Activated T-cell treated with anti-CD3 and anti-CD28 coated beads, Interleukin-2, amount 50 U/mL, for 72 hours (primary cell): ENCODE data around the gene FCER1G. TPM values are rescaled to one million over a fixed set of nuclear protein-coding genes. Genes with fewer than 3 reads are reported as not detected.
"Not testable (repeated sequence)": the region's sequence is repeated elsewhere in the genome, so short reads cannot be mapped to it uniquely, and the experiment has no call there.

Experiments used
- ATAC-seq, 2 donors: fragments of 150-1000 bp; cut with Tn5 transposase; replicated peaks in 1 of 2; 2 replicates each; pipeline ENCODE4 v1.10.0; 2021; ENCODE audit warnings: moderate library complexity in 2 of 2, mild to moderate bottlenecking in 1 of 2
- DNase-seq, 2 donors: peaks; one replicate each; pipeline ENCODE4 v3.0.0; 2021 to 2022; ENCODE audit warnings: mixed read lengths in 1 of 2
- H3K27ac Mint-ChIP-seq: one replicate; pipeline ENCODE4 v1.8.0; 2022; ENCODE audit warnings: mild to moderate bottlenecking, moderate library complexity, mixed read lengths
- H3K27me3 Mint-ChIP-seq: one replicate; pipeline ENCODE4 v1.8.0; 2022; ENCODE audit warnings: low read depth, mixed read lengths
- H3K36me3 Mint-ChIP-seq, 2 donors: one replicate each; pipeline ENCODE4 v1.8.0; 2022; ENCODE audit warnings: mixed read lengths in 2 of 2, mild to moderate bottlenecking in 1 of 2; ENCODE audit not compliant: insufficient read depth in 2 of 2
- H3K4me1 Mint-ChIP-seq: one replicate; pipeline ENCODE4 v1.8.0; 2022; ENCODE audit warnings: low read depth, mixed read lengths
- H3K4me3 Mint-ChIP-seq, 2 donors: one replicate each; pipeline ENCODE4 v1.8.0; 2022; ENCODE audit warnings: mild to moderate bottlenecking in 2 of 2, mixed read lengths in 2 of 2, moderate library complexity in 2 of 2
- H3K9me3 Mint-ChIP-seq, 2 donors: one replicate each; pipeline ENCODE4 v1.8.0; 2022; ENCODE audit warnings: mixed read lengths in 2 of 2
- total RNA-seq, 2 donors: library from RNA; stranded (reverse); gene quantifications; one replicate each; pipeline ENCODE4 v1.2.3, GENCODE V29; 2022

The FCER1G gene
- total RNA-seq, 2 donors from 2014 or later: 1.8 to 3.7 TPM

DNA sequence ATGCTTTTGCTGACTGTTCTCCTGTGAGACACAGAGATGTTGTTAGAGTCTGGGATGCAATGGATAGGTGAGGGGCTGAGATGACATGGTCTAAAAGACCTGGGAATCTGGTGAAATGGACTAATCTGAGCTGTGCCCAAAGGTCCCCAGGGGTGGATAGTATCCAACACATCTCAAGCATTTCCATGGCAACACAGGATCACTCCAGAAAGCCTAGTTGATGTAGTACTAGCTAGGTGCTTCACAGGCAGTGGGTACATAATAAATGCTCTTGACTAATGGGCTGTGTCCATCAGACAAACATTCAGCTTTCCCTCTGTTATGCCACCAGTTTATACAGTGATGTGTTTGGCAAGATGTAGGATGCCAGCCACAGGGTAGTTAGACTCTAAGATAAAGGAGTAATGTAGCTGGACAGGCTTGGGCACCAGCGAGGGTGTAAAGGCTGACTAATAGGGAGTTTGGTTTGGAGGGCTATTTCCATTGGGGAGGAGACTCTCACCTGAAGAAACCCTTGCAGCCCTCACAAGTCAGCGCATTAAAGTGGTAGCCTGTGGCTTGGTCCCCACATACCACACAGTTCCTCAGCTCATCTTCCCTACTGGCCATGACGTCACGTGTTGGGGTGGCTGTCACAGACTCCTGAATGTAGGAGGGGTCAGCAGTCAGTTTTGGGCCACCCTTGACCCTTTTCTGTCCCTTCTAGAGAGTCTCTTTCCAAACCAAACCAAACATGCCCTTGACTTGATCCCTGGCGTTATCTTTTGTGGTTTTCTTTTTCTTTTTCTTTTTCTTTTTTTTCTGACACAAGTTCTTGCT lies 21.1 kb downstream of the FCER1G start:
- Mint-ChIP-seq H3K9me3 (no peaks in the 10 kb centered on the region), H3K27me3 (peaks cover 12% of the 10 kb centered on the region), H3K27ac (no peak overlapping the region), H3K4me1 (no peaks in the 10 kb centered on the region), H3K36me3 (no peaks in the 10 kb centered on the region), H3K4me3 (no peak overlapping the region)
- DNase-seq: no peak
- ATAC-seq: no peak

DNA sequence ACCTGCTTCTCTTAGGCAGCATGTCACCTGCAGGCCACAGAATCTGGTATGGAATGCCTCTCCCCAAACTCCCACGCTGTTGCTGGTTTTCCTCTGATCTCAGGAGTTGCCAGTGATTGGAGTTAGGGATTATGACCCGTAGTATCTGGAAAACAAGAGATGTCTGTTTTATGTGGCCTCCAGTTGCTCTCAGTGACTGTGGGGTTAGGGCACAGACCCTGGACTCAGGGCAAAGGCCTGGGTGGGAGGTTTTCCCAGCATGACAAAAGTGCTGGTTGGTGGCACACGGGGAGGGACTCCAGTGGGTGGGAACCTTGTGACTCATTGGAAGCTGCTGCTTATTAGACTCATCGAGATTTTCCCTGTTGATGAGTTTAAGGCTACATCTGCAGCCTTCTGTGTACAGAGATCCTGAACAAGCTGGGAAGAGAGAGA lies 23.0 kb downstream of the FCER1G start, which contains the start of gene NR1I3:
TSS of gene NR1I3 (minus strand) at position 165 of the 435 bp plus-strand sequence. CDS start 1,638 bp downstream, outside the sequence.
- no peaks in the 10 kb centered on the region for H3K9me3 Mint-ChIP-seq
- no peaks in the 10 kb centered on the region for H3K36me3 Mint-ChIP-seq
- no peak for ATAC-seq
- DNase-seq: no peak
- H3K27ac Mint-ChIP-seq: no peak within 1 kb of the TSS
- H3K4me3 Mint-ChIP-seq: no peak within 1 kb of the TSS
- peaks cover 21% of the 10 kb centered on the region for H3K27me3 Mint-ChIP-seq
- H3K4me1 Mint-ChIP-seq: no peaks in the 10 kb centered on the region

DNA sequence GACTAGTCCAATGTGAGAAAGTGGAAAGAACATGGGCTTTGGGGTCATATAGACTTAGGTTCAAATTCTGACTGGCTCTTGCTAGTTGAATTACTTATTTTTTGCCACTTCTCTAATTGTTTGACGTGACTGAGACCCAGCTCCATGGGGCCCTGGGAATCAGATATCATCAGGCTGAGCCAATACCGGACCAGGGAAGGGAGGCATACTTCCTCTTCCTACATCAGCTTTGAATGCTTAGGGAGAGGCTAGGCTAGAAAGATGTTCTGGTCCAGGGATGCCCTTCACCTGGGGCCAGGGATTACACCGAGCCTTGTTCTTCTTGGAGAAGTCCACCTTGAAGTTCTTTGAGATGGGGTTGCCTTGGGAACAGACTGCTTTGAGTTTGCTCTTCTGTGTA lies 26.6 kb downstream of the FCER1G start:
- Mint-ChIP-seq H3K9me3 (no peaks in the 10 kb centered on the region), H3K27me3 (peaks cover 21% of the 10 kb centered on the region), H3K4me1 (no peaks in the 10 kb centered on the region), H3K27ac (no peak overlapping the region), H3K36me3 (no peaks in the 10 kb centered on the region), H3K4me3 (no peak overlapping the region)
- DNase-seq (no peak), ATAC-seq (no peak)

DNA sequence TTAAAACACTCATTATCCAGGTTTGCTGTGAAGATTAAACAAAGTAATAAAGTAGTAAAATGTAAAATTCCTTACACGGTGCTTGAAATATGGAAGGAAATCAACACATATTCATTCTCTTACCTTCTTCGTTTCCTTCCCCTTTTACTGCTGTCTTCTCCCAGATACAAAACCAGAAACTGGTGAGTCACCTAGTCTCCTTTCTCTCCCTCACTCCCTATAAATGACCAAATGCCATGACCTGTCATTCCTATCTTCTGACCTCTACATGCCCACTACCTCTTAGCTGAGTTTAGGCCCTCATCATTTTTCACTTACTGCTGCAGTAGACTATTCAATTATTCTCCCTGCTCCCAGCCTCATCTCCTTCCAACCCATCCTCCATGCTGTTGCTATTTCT lies 27.2 kb downstream of the FCER1G start:
- H3K27ac Mint-ChIP-seq: no peak overlapping the region
- H3K27me3 Mint-ChIP-seq: peaks cover 21% of the 10 kb centered on the region
- H3K4me3 Mint-ChIP-seq: no peak overlapping the region
- ATAC-seq (no peak), DNase-seq (no peak)
- H3K9me3 Mint-ChIP-seq: no peaks in the 10 kb centered on the region
- no peaks in the 10 kb centered on the region for H3K4me1 Mint-ChIP-seq
- H3K36me3 Mint-ChIP-seq: no peaks in the 10 kb centered on the region

DNA sequence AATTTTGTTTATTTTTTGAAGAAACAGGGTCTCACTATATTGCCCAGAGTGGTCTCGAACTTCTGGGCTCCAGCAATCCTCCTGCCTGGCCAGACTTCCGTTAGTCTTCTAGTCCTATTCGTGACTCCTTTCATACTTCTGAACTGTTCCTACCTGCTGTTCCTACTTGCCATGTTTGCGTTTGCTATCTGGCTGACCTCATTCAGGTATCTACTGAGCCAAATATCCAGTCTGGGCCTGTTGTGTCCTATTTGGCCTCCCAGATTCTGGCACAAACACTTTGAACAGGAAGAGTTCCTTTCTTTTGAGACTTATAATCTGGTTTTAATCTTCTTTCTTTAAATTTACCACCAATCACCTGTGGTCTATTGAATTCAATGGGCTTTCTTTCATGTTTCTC lies 29.8 kb downstream of the FCER1G start:
- H3K27me3 Mint-ChIP-seq: peaks cover 20% of the 10 kb centered on the region
- H3K27ac Mint-ChIP-seq: no peak overlapping the region
- H3K4me3 Mint-ChIP-seq: no peak overlapping the region
- H3K4me1 Mint-ChIP-seq: no peaks in the 10 kb centered on the region
- DNase-seq (no peak), ATAC-seq (no peak)
- peaks cover 0 to 3% of the 10 kb centered on the region in 2 donors for H3K36me3 Mint-ChIP-seq
- no peaks in the 10 kb centered on the region for H3K9me3 Mint-ChIP-seq

DNA sequence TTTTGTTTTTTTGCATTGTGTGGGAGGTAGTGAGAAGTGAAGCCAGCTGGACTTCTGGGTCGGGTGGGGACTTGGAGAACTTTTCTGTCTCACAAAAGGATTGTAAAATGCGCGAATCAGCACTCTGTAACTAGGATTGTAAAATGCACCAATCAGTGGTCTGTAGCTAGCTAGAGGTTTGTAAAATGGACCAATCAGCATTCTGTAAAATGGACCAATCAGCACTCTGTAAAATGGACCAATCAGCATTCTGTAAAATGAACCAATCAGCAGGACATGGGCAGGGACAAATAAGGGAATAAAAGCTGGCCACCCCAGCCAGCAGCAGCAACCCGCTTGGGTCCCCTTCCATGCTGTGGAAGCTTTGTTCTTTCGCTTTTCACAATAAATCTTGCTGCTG lies 35.0 kb downstream of the FCER1G start:
- not testable (repeated sequence) for H3K36me3 Mint-ChIP-seq, H3K27me3 Mint-ChIP-seq, ATAC-seq, H3K4me1 Mint-ChIP-seq, DNase-seq, H3K9me3 Mint-ChIP-seq, H3K4me3 Mint-ChIP-seq, H3K27ac Mint-ChIP-seq

DNA sequence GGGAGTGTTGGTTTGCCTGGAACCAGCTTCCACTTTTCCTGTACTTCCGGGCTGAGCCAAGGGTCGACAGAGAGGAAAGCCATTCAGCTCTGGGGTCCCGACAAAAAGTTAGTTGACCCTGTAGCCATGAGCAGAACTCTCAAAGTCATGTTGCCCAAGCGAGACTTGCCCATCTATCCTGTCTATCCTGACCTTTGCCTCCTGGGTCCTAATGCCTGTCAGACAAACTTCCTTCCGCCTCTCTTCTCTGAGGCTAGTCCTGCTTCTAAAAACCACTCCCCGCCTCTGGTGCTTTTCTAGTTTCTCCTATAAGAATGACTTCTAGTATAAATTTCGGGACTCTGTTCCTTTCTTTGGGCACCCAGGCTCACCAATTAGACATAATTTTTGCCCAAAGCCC lies 35.7 kb downstream of the FCER1G start:
- peaks cover 7% of the 10 kb centered on the region for H3K27me3 Mint-ChIP-seq
- DNase-seq (no peak), ATAC-seq (no peak)
- H3K9me3 Mint-ChIP-seq: no peaks in the 10 kb centered on the region
- H3K36me3 Mint-ChIP-seq: peaks cover 4 to 6% of the 10 kb centered on the region in 2 donors
- no peak overlapping the region for H3K4me3 Mint-ChIP-seq
- H3K27ac Mint-ChIP-seq: no peak overlapping the region
- no peaks in the 10 kb centered on the region for H3K4me1 Mint-ChIP-seq

DNA sequence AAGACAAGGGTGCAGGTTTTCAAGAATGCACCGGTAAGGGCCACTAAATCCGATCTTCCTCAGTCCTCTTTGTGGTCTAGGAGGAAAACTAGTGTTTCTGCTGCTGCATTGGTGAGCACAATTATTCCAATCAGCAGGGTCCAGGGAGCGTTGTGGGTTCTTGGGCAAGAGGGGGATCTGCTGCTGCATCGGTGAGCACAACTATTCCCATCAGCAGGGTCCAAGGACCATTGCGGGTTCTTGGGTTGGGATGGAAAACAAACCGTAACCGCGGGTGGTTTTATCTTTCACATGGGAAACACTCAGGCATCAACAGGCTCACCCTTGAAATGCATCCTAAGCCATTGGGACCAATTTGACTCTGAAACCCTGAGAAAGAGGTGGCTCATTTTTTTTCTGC lies 36.5 kb downstream of the FCER1G start:
- H3K4me1 Mint-ChIP-seq: no peaks in the 10 kb centered on the region
- H3K36me3 Mint-ChIP-seq: peaks cover 4 to 6% of the 10 kb centered on the region in 2 donors
- no peaks in the 10 kb centered on the region for H3K9me3 Mint-ChIP-seq
- no peak overlapping the region for H3K27ac Mint-ChIP-seq
- no peak for ATAC-seq
- peaks cover 10% of the 10 kb centered on the region for H3K27me3 Mint-ChIP-seq
- DNase-seq: no peak
- no peak overlapping the region for H3K4me3 Mint-ChIP-seq

DNA sequence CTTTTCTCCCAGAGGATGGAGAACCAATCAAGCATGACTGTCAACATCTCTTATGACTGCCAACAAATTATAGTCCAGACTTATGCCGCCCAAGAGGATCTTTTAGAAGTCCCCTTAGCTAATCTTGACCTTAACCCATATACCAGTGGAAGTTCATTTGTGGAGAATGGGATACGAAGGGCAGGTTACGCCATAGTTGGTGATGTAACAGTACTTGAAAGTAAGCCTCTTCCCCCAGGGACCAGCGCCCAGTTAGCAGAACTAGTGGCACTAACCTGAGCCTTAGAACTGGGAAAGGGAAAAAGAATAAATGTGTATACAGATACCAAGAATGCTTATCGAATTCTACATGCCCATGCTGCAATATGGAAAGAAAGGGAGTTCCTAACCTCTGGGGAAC lies 40.2 kb downstream of the FCER1G start:
- H3K4me3 Mint-ChIP-seq, H3K27ac Mint-ChIP-seq, ATAC-seq, DNase-seq: not testable (repeated sequence)
- peaks cover 43% of the 10 kb centered on the region for H3K27me3 Mint-ChIP-seq
- H3K9me3 Mint-ChIP-seq: peaks cover 6 to 11% of the 10 kb centered on the region in 2 donors
- H3K36me3 Mint-ChIP-seq: peaks cover 16 to 20% of the 10 kb centered on the region in 2 donors
- peaks cover 19% of the 10 kb centered on the region for H3K4me1 Mint-ChIP-seq

DNA sequence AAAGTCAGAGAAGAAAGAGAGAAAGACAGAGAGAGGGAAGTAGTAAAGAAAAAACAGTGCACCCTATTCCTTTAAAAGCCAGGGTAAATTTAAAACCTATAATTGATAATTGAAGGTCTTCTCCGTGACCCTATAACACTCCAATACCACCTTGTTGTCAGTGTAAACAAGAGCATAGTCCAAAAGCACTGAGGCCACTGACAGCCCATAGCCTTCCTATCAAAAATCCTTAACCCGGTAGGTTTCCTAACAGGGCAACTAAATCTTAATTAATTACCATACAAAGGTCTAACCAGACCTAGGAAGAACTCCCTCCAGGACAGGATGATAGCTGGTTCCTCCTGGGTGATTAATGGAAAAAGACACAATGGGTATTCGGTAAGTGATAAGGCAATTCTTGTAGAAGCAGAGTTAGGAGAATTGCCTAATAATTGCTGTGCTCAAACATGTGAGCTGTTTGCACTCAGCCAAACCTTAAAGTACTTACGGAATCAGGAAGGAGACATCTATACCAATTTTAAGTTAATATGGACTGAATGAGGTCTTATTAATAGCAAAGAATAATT lies 40.9 kb downstream of the FCER1G start:
- Mint-ChIP-seq H3K4me1 (peaks cover 25% of the 10 kb centered on the region), H3K9me3 (peaks cover 6 to 11% of the 10 kb centered on the region in 2 donors), H3K27me3 (peaks cover 51% of the 10 kb centered on the region), H3K36me3 (peaks cover 16 to 20% of the 10 kb centered on the region in 2 donors)
- not testable (repeated sequence) for DNase-seq, ATAC-seq, H3K27ac Mint-ChIP-seq, H3K4me3 Mint-ChIP-seq

DNA sequence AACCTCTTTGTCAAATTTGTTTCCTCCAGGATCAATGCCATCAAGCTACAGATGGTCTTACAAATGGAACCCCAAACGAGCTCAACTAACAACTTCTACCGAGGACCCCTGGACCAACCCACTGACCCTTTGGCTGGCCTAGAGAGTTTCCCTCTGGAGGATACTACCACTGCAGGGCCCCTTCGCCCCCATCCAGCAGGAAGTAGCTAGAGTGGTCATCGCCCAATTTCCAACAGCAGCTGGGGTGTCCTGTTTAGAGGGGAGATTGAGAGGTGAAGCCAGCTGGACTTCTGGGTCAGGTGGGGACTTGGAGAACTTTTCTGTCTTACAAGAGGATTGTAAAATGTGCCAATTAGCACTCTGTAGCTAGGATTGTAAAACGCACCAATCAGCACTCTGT lies 42.0 kb downstream of the FCER1G start:
- Mint-ChIP-seq H3K36me3 (peaks cover 16 to 20% of the 10 kb centered on the region in 2 donors), H3K9me3 (peaks cover 6 to 11% of the 10 kb centered on the region in 2 donors), H3K4me1 (peaks cover 25% of the 10 kb centered on the region), H3K27me3 (peaks cover 61% of the 10 kb centered on the region)
- H3K27ac Mint-ChIP-seq, DNase-seq, H3K4me3 Mint-ChIP-seq, ATAC-seq: not testable (repeated sequence)

DNA sequence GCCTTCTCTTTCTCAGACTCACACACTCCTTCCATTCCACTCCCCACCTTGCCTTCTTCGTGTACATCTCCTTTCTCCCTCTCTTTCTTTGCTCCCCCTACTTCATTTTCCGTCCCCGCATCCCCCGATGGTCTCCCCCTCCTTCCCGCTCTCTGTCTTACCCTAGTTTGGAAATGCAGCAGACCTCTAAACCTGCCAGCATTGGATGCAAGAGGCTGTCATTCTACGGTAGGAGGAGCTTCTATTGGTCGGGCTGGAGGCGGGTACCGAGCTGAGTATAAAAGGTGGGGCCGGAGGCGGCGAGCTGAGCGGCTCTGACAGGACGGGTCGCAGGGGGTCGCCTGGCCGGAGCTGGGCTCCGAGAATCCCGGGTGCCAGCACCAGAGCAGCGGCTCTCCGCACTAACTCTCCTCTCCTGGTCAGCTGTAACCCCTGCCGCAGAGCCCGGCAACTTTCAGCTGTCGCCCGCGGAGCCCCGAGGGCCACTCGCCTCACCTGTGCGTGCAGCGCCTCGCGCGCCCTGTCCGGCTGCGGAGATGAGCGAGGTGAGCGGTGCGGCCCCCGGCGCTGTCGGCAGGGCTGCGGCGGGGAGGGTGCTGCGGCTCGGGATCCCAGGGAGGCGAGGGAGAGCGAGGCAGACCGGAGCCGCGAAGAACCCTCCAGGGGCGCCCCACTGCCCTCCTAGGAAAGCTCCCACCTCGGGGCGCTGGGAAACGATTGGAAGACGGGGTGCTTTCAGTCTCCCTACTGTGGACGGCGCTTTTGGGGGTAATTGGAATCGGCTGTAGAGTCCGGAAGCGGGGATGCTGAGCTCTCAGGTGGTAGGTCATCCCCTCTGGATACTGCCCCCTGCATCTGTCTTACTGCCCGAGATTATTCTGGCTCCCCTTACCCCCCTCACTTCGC lies 43.6 kb downstream of the FCER1G start, which contains the start of gene PCP4L1:
TSS of gene PCP4L1 (plus strand) at position 307 of the 906 bp plus-strand sequence. CDS start at position 537, 230 bp downstream.
- H3K4me1 Mint-ChIP-seq: peaks cover 25% of the 10 kb centered on the region
- ATAC-seq (peak; percentile 96 to 97), DNase-seq (peak; percentile 52 to 66)
- H3K27me3 Mint-ChIP-seq: peaks cover 61% of the 10 kb centered on the region
- H3K9me3 Mint-ChIP-seq: peaks cover 6 to 11% of the 10 kb centered on the region in 2 donors
- H3K27ac Mint-ChIP-seq: no peak within 1 kb of the TSS
- peak within 1 kb of the TSS; percentile 57 to 84 for H3K4me3 Mint-ChIP-seq
- peaks cover 16 to 20% of the 10 kb centered on the region in 2 donors for H3K36me3 Mint-ChIP-seq
